ENCODE data around the gene KRTAP3-1. TPM values are rescaled to one million over a fixed set of nuclear protein-coding genes. Genes with fewer than 3 reads are reported as not detected.

The KRTAP3-1 gene
- total and polyA plus RNA-seq, 9 of the 15 experiments (the other 6 are each of a cell fraction or from before 2014, with no cell fraction given): not detected

DNA sequence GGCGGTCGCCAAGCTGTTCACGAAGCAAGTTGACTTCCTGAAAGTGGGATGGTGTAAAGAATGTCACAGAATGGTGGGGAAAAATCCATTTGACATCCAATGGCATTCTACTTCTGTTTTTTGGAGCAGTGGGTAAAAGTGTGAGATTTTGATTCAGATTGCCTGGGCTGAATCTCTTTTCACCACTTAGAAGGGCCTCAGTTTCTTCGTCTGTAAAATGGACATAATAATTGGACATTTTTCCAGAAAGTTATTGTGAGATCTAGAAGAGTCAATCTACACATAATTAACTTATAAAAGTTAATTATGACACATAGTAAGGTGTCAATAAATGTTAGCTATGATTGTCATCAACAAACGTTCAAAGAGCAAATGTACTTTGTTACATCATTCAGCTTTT is 27.8 kb downstream of the KRTAP3-1 start:
- FAIRE-seq: no peak
- in situ Hi-C loops (cut with MboI): no loop called here
- Histone ChIP-seq H3K9ac (ENCODE audit: insufficient read depth in 1 of 2, low read depth in 2 of 2, low read length in 2 of 2) (no peak overlapping the region), H3K9me3 (replicated peaks; ENCODE audit: control insufficient read depth, insufficient read depth, low read depth, low read length) (no peaks in the 10 kb centered on the region), H3K4me1 (replicated peaks in 1 of 2; ENCODE audit: control insufficient read depth in 2 of 2, insufficient read depth in 2 of 2, low read length in 2 of 2) (no peaks in the 10 kb centered on the region; a peak in 1 of 5 replicates), H3K9me1 (ENCODE audit: control insufficient read depth, insufficient read depth, low read length) (peaks cover 4% of the 10 kb centered on the region), H4K20me1 (replicated peaks; ENCODE audit: control insufficient read depth, insufficient read depth, low read length) (no peaks in the 10 kb centered on the region; the same call in 1 of the 2 replicates), H3K79me2 (ENCODE audit: control insufficient read depth, insufficient read depth, low read length) (no peaks in the 10 kb centered on the region), H2AFZ (ENCODE audit: low read depth, low read length) (no peak overlapping the region), H3K36me3 (ENCODE audit: control insufficient read depth, insufficient read depth, low read length) (no peaks in the 10 kb centered on the region), H3K27ac (ENCODE audit: extremely low read depth, low read depth, low read length) (no peak overlapping the region), H3K4me2 (ENCODE audit: insufficient read depth, low read length) (no peak overlapping the region), H3K27me3 (ENCODE audit: control insufficient read depth in 2 of 2, insufficient read depth in 2 of 2, low read length in 2 of 2) (peaks cover 3 to 32% of the 10 kb centered on the region in 2 experiments; a peak in 4 of 5 replicates), H3K4me3 (no peak overlapping the region)
- POLR2A ChIA-PET: interaction anchor here (0.7 to 2.2 kb wide), 3 partner anchors 15 to 572 kb away, joined by 3 to 8 read pairs (median 4); no protein-coding TSS in a partner anchor
- TF ChIP-seq, protein P1, sequence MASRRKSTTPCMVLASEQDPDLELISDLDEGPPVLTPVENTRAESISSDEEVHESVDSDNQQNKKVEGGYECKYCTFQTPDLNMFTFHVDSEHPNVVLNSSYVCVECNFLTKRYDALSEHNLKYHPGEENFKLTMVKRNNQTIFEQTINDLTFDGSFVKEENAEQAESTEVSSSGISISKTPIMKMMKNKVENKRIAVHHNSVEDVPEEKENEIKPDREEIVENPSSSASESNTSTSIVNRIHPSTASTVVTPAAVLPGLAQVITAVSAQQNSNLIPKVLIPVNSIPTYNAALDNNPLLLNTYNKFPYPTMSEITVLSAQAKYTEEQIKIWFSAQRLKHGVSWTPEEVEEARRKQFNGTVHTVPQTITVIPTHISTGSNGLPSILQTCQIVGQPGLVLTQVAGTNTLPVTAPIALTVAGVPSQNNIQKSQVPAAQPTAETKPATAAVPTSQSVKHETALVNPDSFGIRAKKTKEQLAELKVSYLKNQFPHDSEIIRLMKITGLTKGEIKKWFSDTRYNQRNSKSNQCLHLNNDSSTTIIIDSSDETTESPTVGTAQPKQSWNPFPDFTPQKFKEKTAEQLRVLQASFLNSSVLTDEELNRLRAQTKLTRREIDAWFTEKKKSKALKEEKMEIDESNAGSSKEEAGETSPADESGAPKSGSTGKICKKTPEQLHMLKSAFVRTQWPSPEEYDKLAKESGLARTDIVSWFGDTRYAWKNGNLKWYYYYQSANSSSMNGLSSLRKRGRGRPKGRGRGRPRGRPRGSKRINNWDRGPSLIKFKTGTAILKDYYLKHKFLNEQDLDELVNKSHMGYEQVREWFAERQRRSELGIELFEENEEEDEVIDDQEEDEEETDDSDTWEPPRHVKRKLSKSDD (conservative IDR thresholded peaks at IDR 0.05; ENCODE audit: low read length): no peak
- TF ChIP-seq RBM25 (IDR thresholded peaks at IDR 0.05; ENCODE audit: low read depth, low read length, severe bottlenecking): peak; percentile 70
- ATAC-seq: no peak
- intact Hi-C loops (cut with micrococcal nuclease): no loop called here
- WGBS (ENCODE audit: insufficient coverage, low coverage, missing lambda C conversion rate): 0% methylated on average over 5 of the region's 5 CpGs
- no TSS peak for BruUV-seq (replicated peaks)
- CTCF ChIA-PET (ENCODE audit: low intra/inter-chr PET ratio): no interaction called here
- DNase-seq (ENCODE audit: extremely low read depth in 1 of 4, low spot score in 3 of 4): no peak
